GM18499 (cell line): ENCODE data around the gene EYS.

Experiments
- ATAC-seq: cut with Tn5 transposase; IDR thresholded peaks from one replicate; pipeline ENCODE4 v1.9.1; 2021; ENCODE audit warnings: moderate number of reproducible peaks; ENCODE audit not compliant: insufficient read depth, unreplicated experiment

EYS gene

GRCh38 chr6:64996301-64996700 lies 710.7 kb downstream of the EYS start:
- no peak for ATAC-seq

- ATAC-seq, result no peak
Observed at GRCh38 chr6:64990652-64991304, 716.2 kb downstream of the EYS start.

- no peak for ATAC-seq
Observed at GRCh38 chr6:64988148-64988547, 718.9 kb downstream of the EYS start.

GRCh38 chr6:64987066-64987465 lies 720.0 kb downstream of the EYS start:
- no peak for ATAC-seq

DNA sequence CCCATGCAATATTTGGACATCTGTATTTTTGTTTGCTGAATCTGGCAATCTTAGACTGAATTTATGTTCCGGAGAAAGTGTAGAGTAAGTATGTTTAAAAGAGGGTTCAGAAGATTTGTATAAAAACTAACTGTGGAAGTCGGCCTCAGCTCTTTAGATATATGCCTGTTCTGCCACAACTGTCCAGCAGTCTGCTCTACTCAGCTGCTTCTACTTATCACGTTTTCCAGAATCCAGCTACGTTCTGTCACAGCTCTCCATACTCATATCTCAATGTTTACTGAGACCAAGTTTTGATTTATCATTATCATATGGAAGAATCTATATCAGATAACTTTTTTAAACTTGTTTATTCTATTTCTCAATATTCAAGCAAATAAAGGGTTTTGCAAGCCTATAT lies 721.3 kb downstream of the EYS start:
- ATAC-seq, result no peak

DNA sequence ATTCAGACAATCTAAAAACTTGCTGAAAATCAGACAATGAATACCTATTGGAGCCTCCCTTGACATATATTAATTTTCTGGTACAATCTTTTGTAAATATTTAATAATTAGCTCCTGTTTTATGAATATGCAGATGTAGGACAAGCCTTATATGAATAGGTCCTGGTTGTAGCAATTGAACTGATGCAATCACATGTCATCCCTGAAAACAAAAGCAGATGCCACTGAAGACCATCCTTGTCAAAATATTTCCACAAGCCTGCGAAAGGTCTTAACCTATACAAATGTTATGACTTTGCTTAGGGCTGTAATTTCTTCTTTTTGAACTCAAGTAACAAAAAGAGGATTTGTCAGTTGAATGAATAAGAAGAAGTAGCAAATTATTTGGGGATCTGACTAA lies 722.1 kb downstream of the EYS start:
- ATAC-seq, result no peak

DNA sequence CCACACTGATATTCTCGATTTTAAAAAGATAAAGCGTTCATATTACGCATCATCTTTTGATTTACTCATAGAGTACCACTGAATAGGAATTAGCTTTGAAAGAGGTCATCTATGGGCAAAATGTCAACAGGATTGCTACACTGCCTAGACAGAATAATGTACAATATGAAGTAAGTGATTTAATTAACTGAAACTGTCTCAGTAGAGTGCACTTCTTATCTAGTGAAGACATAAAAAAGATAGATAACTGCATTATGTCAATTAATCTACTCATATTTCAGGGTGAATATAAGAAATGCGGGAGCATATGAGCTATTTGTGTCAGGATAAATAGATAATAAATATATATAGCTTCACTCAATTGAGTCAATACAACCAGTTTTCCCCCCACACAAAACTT lies 723.9 kb downstream of the EYS start:
- ATAC-seq, result no peak

DNA sequence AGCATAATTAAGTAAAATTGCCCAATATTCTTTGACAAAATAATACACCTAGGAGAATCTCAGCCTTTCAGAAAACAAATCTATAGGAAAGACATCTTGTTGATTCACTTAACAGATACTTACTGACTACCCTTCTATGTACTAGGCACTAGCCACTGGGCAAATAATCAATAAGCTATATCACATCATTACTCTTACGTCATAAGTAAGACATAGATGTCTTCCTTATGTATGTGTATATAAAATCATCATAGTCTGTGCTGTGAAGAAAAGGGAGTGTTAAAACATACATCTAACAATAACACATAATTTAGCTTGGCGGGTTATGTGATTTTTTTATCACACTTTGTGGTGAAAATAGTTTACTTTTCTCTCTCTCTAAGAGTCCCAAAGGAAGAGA lies 733.9 kb downstream of the EYS start:
- no peak for ATAC-seq

GRCh38 chr6:64969139-64969538 lies 737.9 kb downstream of the EYS start:
- no peak for ATAC-seq

- no peak for ATAC-seq
Observed at GRCh38 chr6:64955435-64955848, 751.6 kb downstream of the EYS start.

DNA sequence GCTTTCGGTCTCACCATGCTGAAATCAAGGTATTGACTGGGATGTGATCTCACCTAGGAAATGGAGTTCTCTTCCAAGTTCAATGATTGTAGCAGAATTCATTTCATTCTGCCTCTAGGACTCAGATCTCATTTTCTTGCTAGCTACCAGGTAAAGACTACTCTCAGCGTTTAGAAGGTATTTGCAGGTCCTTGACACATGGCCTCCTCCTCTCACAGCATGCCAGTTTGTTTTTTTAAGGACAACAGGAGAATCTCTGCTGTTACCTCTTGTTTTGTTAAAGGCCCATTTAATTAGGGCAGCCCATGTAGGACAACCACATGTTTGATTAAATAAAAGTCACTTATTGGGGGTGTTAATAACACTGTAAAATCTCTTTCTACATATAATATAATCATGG lies 757.8 kb downstream of the EYS start:
- no peak for ATAC-seq

DNA sequence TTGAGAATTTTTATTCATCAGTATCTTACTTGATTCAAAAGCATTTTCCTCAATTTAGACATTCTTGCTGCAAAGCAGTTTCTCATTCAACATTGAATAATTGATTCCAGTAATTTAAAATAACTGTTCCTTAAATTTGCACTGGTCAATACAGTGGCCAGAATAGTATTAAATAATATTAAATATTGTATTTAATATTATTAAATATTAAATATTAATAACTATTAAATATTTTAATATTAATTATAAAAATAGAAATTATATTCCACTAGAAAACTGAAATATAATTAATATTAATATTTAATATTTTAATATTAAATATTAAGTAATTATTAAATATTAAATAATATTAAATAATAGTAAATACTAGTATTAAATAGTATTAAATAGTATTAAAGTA lies 758.8 kb downstream of the EYS start:
- ATAC-seq, result no peak

DNA sequence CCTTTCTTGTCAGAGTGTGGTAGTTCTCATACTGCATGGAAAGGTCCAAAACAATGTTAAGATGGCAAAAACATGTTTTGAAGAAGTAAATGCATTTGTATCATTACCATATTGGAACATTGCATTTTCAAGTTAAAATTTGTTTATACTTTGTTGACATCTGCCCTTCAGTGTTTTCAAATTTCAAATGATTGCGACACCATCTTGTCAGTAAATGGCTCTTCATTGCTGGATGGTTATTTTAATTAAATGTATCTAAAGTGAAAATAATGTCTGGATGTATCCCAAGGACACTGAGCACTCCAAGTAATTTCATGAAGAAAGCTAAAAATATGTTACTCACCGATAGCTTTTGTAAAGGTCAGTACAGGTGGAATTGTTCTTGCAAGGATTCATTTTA lies 761.6 kb downstream of the EYS start:
- no peak for ATAC-seq

- no peak for ATAC-seq
Observed at GRCh38 chr6:64932486-64932885, 774.5 kb downstream of the EYS start.

DNA sequence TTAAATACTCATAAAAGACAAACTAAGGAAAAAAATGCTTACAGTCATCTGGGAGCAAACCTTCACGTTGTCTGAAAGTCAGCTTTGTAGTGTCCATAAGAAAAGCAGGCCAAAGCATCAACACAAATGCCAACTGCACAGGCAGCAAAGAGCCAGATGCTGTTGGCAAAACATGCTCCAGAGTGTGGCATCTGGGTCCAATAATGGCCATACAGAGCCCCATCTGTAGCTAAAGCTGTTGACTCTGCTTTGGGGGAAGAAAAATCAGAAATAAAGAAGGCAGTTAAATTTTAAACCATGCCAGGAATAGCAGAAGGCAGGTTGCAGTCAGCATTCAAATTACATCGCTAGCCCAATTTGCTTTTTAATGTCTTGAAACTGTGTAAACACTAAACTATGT lies 776.3 kb downstream of the EYS start:
- ATAC-seq, result no peak

DNA sequence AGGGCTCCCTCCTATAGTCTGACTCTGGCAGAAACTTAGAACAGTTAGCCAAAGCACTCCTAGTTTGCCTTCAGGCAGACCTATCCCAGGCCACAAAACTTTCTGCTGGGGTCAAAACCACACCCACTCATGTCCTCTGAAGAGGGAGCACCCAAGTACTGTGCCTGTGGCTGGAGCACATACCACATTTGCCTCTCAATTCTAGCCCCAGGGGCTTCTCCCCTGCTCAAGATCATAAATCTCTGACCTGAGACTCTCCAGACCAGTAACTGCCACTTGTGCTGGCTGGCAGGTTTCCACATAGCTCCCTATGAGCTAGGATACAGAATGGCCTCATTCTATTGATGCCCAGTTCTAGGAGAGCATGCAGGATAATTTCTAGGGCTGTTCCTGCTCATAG lies 781.0 kb downstream of the EYS start:
- ATAC-seq, result no peak

GRCh38 chr6:64920257-64920656 lies 786.8 kb downstream of the EYS start:
- no peak for ATAC-seq

- ATAC-seq, result no peak
Observed at GRCh38 chr6:64914124-64914523, 792.9 kb downstream of the EYS start.

- no peak for ATAC-seq
Observed at GRCh38 chr6:64912966-64913365, 794.1 kb downstream of the EYS start.

DNA sequence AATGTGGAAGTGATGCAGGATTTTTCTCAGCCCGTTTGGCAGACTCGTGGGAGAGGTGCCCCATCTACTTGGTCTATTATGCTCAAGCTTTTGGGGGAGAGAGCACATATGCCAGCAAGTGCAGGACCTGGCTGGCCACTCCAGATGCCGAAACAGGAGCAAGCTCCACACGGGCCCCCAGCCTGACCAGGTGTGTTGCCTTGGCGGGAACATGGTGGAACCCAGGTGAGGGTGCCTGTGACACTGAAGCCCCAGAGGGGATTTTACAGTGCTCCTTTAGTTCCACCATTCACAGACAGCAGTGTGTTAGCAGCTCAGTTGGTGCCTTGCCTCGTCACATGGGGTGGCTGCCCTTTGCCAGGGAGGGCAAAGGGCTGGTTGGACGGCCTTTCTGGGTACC lies 798.9 kb downstream of the EYS start:
- ATAC-seq, result no peak

- ATAC-seq, result no peak
Observed at GRCh38 chr6:64904616-64905015, 802.4 kb downstream of the EYS start.

DNA sequence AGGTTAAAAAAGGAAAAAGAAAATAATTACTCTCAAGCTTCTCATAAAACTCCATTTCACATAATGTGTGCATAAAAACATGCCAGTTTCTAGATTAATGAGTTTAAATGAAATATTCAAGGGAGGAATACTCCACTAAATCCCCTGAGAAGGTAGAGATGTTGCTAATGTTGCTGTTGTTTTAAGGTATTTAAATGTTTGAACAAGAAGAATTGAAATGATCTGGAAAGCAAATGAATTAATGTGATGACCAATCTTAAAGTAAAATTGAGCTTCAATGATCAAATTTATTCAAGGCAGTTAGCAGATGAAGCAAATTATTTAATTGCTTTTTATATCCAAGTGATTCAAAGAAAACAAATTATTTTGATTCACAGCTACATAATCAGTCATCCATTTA lies 804.4 kb downstream of the EYS start:
- ATAC-seq, result no peak

GRCh38 chr6:64896939-64897338 lies 810.1 kb downstream of the EYS start:
- ATAC-seq, result no peak
